Stimulated activated CD4-positive, alpha-beta T cell treated with anti-CD3 and anti-CD28 coated beads, Interleukin-4, amount 100 ng/mL, for 1 hour (primary cell): ENCODE results near the gene IGF1.
"Not testable (repeated sequence)": the region's sequence is repeated elsewhere in the genome, so short reads cannot be mapped to it uniquely, and the experiment has no call there.

ENCODE experiments used
- DNase-seq: peaks from one replicate; pipeline ENCODE4 v3.0.0-alpha.2; 2020

Gene IGF1

DNA sequence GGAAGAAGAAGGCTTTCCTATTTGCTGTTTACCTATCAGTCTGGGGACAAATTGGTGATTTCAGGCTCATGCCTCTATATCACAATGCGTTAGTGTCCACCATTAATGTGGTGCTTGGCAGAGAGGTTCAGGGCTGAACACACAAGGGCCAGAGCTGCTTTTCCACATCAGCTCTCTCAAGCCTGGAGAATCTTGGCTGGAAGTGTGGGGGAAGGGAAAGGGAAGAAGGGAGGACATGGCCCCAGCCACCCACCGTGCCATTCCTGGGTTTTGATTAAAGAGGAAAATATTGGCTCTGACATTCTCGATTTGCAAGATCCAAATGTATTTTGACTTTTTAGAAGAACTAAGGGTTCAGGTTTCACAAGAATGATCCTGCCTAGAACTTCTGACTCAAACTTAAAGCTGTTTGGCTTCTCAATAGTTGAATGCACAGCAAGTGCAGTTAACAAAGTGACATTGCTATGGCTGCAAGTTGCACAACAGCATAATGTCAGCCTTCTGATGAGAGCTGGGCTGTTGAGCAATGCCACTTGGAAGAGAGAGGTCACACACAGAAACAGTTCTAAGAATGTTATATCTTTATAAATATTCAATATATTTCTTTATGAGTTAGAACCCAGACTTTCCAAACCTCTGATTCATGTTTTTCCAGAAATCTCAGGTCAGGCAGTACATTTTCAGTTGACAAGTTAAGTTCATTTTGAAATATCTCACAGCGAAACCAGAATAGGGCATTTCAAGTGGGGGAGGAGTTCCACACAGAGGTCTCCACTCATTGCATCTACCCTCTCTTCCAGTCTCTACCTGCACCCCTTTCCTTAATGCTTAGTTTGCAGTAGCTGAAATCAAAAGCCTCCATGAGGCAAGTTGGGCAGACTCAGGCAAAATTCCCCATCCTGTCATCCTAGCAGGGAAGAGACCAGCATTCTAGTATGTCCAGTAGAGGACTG lies 25.3 kb downstream of the IGF1 start:
- DNase-seq = no peak

GRCh38 chr12:102454330-102454729 lies 26.0 kb downstream of the IGF1 start:
- no peak for DNase-seq

- no peak for DNase-seq
Observed at GRCh38 chr12:102452605-102453004, 27.8 kb downstream of the IGF1 start.

DNA sequence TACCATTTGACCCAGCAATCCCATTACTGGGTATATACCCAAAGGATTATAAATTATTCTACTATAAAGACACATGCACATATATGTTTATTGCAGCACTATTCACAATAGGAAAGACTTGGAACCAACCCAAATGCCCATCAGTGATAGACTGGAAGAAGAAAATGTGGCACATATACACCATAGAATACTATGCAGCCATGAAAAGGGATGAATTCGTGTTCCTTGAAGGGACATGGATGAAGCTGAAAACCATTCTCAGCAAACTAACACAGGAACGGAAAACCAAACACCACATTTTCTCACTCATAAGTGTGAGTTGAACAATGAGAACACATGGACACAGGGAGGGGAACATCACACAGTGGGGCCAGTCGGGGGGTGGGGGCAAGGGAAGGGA lies 31.3 kb downstream of the IGF1 start:
- DNase-seq = not testable (repeated sequence)

DNA sequence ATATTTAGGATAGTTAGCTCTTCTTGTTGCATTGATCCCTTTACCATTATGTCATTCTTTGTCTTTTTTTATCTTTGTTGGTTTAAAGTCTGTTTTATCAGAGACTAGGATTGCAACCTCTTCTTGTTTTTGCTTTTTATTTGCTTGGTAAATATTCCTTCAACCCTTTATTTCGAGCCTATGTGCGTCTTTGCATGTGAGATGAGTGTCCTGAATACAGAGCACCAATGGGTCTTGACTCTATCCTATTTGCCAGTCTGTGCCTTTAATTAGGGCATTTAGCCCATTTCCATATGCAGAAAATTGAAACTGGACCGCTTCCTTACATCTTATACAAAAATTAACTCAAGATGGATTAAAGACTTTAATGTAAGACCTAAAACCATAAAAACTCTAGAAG lies 32.9 kb downstream of the IGF1 start:
- DNase-seq = not testable (repeated sequence)

GRCh38 chr12:102444707-102445106 lies 35.7 kb downstream of the IGF1 start:
- no peak for DNase-seq

DNA sequence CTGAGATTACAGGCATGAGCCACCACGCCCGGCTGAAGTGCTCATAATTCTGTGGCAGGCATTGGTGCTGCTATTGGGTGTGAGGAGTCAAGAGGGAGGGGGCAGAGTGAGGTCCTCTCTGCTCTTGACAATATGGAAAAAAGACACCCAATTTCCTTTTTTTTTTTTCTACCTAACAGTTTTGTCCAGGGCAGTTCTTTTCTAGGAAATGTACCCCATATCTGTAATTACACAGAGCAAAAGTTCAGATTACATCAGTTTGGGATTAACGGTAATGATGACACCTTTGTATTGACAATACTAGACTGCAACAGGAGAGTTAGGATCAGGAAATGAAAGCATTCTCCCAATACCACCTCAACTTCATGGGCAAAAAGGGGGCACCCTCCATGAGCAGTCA lies 36.3 kb downstream of the IGF1 start:
- no peak for DNase-seq

DNA sequence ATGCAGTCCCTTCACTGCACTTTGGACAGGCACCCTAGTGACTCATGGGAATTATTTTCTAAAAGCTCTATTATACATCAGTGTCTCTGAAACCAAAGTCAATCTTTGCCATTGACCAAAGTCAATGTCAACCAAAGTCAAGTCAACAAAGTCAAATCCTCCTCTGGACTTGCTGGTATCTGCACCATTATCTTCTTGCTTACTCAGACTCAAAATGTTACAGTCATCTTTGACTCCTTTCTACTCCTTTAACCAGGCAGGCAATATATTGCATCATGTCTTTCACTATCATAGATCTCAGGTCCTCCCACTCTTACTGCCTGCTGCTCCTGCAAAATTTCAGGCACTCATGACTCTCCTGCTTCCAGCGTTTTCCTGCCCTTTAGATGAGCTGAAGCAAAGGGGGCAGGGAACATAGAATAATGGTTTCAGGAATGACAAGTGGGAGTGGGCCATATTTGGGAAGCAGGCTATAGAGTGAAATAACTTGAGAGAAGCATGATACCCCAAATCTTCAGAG lies 39.2 kb downstream of the IGF1 start:
- no peak for DNase-seq

- no peak for DNase-seq
Observed at GRCh38 chr12:102439426-102440405, 40.6 kb downstream of the IGF1 start.

DNA sequence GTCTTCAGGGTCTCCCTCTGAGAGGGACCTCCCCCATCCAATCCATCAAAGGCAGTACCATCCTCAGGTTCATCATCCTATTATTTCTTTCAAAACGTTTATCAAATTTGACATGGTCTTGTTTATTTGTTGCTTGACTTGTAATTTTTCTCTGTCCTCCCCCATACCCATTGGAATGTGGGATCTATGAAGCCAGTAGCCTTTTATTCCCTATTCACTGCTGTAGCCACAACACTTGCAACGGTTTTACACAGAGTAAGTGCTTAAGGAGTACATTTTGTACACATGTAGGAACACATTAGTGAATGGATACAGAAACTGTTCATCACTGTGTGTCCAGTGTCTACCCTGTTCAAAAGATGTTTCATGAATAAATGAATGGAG lies 41.5 kb downstream of the IGF1 start:
- DNase-seq = no peak

DNA sequence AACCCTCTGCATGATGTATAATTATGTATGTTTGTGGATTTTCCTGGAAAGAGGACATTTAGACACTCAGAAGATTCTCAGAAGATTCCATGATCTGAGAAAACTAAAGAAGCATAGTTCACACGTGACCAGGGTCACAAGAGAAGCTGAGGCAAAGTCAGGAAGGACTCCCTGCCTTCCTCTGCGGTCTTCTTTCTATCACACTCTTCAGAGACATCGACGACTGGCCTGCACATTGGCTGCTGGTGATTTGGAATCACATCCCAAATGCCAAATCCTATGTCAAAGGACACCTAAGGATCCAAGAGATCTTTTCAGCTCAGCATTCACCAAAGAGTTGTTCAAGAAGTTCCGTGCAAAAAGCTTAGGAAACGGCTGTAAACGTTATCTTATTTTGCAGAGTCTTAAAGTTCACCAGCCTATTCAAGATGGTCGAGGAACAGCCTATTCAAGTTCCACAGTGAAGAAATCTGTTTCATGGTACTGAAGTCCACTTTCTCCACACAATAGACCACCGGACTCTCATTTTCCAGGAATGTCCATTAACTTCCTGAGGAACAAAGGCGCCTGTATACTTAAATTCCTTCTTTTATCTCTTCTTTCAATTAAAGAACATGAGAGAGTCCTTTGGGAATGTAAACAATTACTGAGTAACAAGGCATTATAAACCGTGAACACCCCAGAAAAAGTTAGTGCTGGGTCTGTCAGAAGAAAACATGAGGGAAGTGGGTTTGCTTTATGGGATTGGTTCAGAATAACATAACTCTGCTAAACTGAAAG lies 42.1 kb downstream of the IGF1 start:
- DNase-seq = no peak

DNA sequence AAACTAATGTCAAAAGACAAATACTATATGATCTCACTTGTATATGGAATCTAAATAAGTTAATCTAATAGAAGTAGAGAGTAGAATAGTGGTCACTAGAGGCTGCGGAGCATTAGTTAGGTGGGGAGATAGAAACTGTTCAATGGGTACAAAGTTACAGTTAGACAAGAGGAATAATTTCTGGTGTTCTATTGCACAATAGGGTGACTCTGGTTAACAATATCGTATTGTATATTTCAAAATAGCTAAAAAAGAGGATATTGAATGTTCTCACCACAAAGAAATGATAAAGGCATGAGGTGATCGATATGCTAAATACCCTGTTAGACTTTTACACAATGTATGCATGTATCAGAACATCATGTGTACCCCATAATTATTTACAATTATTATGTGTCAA lies 42.9 kb downstream of the IGF1 start:
- no peak for DNase-seq

DNA sequence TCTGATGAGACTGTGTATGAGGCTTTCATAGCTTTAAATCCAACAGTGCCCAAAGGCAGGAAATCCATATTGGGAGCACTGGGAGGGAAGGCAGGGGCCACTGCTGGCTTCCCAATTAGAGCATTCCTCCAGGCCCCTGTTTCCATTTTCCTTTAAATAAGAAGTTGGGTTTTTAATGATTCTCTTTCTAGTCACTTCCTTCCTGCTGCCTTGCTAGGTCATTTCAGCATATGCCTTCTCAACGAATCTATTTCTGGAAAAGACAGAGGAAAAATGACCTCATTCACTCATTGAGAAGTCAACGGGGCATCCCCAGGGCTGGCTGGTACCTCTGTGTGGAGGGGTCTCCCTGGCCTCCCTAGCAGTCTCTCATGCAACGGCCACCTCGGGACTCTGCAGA lies 43.5 kb downstream of the IGF1 start:
- no peak for DNase-seq

DNA sequence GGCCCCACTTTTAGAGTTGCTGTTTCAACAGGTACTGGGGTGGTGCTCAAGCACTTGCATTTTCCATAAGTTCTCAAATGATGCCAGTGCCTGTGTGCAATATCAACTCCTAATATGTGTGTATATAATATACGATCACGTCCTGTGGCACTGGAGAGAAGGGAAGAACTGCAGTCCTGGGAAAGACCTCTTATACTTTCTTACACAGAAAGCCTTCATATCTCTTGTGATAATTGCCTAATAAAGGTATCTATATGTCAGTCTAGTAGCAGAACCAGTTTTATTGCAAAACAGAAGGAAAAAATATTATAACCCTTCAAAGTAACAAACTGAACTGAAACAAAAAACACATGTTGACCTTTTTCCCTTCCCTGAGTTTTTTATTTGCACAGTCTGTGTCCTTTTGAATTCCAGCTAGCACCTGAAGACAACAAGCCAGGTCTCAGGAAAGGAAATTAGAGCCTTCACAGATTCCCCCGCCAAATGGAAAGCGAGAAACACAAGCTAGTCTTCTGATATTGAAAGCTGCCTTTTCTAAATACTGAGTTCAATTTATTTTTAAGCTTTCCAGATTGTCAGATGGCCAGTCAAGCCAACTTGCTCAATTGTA lies 44.4 kb downstream of the IGF1 start:
- DNase-seq = no peak

DNA sequence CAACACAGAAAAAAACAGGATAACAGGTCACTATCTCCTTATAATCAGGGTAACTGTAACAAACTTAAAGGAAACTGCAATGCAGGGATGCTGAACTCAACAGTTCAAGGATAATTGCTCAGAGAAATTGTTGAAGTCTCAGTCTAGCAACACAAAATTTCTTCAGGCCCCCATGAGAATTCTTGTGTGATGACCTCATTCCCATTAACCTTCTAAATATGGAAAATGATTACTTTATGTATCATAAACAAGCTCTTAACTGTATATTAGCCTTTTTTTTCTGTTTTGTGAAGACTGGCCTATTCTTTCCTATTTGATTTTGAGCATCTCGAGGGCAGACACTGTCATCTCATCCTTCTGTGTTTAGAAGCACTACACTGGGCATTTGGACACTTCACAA lies 47.1 kb downstream of the IGF1 start:
- no peak for DNase-seq

GRCh38 chr12:102430661-102431060 lies 49.7 kb downstream of the IGF1 start:
- DNase-seq = no peak

DNA sequence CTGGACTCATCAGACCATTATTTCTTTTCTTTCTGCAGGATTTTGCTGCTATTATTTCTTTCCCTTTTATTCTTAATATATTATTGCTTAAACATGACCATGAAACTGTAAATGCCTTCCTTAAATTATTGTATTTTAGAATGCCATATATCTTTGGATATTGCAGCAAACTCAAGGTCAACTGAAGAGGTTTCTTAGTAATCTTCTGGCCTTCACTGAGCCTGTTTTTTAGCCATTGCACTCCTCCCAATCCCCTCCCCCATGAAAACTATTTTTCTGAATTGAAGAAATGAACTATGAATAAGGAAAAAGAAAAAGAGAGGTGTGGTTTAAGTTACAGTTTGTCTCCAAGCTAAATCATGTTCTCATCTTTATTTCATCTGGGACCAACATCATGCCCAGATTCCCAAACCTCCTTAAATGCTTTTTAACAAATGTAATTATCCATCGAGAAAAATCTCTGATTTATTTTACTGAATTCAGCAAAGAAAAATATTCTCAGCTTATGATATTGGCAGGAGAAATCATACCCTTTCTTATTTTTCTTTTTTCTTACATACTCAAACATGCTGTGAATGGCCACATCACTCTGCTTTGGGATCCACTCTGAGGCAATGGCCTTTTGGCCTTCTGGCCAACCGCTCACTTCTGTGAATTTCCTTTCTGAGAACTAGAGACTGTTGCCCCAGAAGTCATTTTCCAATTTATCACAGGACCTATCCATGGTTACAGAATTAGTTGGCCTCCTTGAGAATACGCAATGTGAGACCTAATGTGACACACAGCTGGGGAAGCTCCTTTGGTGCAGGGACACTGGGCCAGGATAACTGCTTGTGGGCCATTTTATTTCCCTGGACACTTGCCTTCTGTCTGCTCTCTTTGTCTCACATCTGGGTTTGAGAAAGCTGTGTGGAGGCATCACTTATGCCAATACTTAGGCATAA lies 50.9 kb downstream of the IGF1 start:
- no peak for DNase-seq

DNA sequence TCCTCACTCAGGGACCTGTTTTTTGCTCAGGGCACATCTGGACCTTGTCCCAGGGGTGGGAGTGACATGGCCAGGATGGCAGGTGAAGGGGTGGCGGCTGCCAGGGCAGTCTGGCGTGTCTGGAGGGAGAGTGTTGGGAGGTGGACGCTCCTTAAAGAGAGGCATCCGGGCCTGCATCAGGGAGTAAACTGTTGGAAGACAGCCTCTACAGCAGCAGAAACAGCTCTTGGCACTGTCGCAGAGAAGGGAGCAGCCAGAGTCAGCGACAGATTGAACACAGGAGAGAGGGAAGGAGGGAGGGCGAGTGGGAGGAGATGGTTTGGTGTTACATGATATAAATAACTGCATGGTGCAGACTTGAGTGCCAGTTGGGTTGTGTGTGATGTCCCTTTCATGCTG lies 52.8 kb downstream of the IGF1 start:
- DNase-seq = no peak

GRCh38 chr12:102426599-102427542 lies 53.5 kb downstream of the IGF1 start:
- no peak for DNase-seq
